HepG2 (cell line): ENCODE measurements around the gene ITGB2. TPM values are rescaled to one million over a fixed set of nuclear protein-coding genes. Genes with fewer than 3 reads are reported as not detected.
A peak's percentile ranks its signal among the peaks of the same experiment; 100 is the strongest.

ENCODE experiments used
- BRD4 ChIP-seq: sonication (generic); formaldehyde crosslinking; IDR thresholded peaks from 2 replicates; pipeline ENCODE4 v1.4.0; 2020; ENCODE audit warnings: missing genetic modification reagents
- CBX2 ChIP-seq, 2 experiments: fragments of 200-600 bp in 1 of 2; sonication (generic); formaldehyde crosslinking in 1 of 2; IDR thresholded peaks; 2 replicates each; pipeline versions ENCODE4 v1.7.0 to v1.8.1; 2018 to 2022; ENCODE audit warnings: low read depth in 2 of 2, low read length in 1 of 2, mild to moderate bottlenecking in 1 of 2, missing genetic modification reagents in 1 of 2
- CREM ChIP-seq, 2 experiments: sonication (generic) in 1 of 2; formaldehyde crosslinking in 1 of 2; IDR thresholded peaks; 2 replicates each; pipeline versions ENCODE4 v1.4.0 to v1.6.1; 2016 to 2020; ENCODE audit warnings: antibody characterized with exemption in 1 of 2, mild to moderate bottlenecking in 1 of 2, missing genetic modification reagents in 1 of 2
- DMAP1 ChIP-seq: IDR thresholded peaks from 2 replicates; pipeline ENCODE4 v1.6.1; 2016
- ELF3 ChIP-seq: IDR thresholded peaks from 2 replicates; pipeline ENCODE4 v1.6.1; 2016; ENCODE audit warnings: missing genetic modification reagents, missing compliant biosample characterization
- FOXO1 ChIP-seq: sonication (generic); formaldehyde crosslinking; IDR thresholded peaks from 2 replicates; pipeline ENCODE4 v1.4.0; 2020; ENCODE audit warnings: missing genetic modification reagents
- GPBP1L1 ChIP-seq: sonication (generic); formaldehyde crosslinking; IDR thresholded peaks from 2 replicates; pipeline ENCODE4 v1.5.0; 2020; ENCODE audit warnings: mild to moderate bottlenecking, missing genetic modification reagents
- HNF4A ChIP-seq: sonication (generic); formaldehyde crosslinking; IDR thresholded peaks from 2 replicates; pipeline ENCODE4 v1.4.0; 2020; ENCODE audit warnings: missing genetic modification reagents
- MLX ChIP-seq: IDR thresholded peaks from 2 replicates; pipeline ENCODE4 v1.6.1; 2016
- PPARG ChIP-seq: conservative IDR thresholded peaks from 2 replicates; pipeline ENCODE4 v1.6.1; 2016; ENCODE audit warnings: missing biosample characterization, missing genetic modification reagents
- SNAPC5 ChIP-seq: sonication (generic); formaldehyde crosslinking; IDR thresholded peaks from 2 replicates; pipeline ENCODE4 v1.8.1; 2023; ENCODE audit warnings: mild to moderate bottlenecking, missing genetic modification reagents, borderline replicate concordance
- TBX3 ChIP-seq: fragments of 450-650 bp; IDR thresholded peaks from 2 replicates; pipeline ENCODE4 v1.6.1; 2017; ENCODE audit warnings: antibody characterized with exemption, mild to moderate bottlenecking, inconsistent platforms, borderline replicate concordance
- ZBTB42 ChIP-seq: sonication (generic); formaldehyde crosslinking; IDR thresholded peaks from 2 replicates; pipeline ENCODE4 v1.5.0; 2020; ENCODE audit warnings: mild to moderate bottlenecking, missing genetic modification reagents
- ZNF180 ChIP-seq: sonication (generic); formaldehyde crosslinking; IDR thresholded peaks from 2 replicates; pipeline ENCODE4 v1.4.0; 2020; ENCODE audit warnings: low read depth, missing genetic modification reagents, borderline replicate concordance
- ZNF281 ChIP-seq: sonication (generic); formaldehyde crosslinking; IDR thresholded peaks from 2 replicates; pipeline ENCODE4 v1.4.0; 2020; ENCODE audit warnings: missing genetic modification reagents, borderline replicate concordance
- ZNF569 ChIP-seq: sonication (generic); formaldehyde crosslinking; IDR thresholded peaks from 2 replicates; pipeline ENCODE4 v1.5.0; 2020; ENCODE audit warnings: mild to moderate bottlenecking, missing genetic modification reagents, moderate library complexity, borderline replicate concordance
- ZNF710 ChIP-seq: sonication (generic); formaldehyde crosslinking; IDR thresholded peaks from 2 replicates; pipeline ENCODE4 v1.5.0; 2020; ENCODE audit warnings: mild to moderate bottlenecking, missing genetic modification reagents, borderline replicate concordance
- ZNF800 ChIP-seq: sonication (generic); formaldehyde crosslinking; IDR thresholded peaks from 2 replicates; pipeline ENCODE4 v1.4.0; 2020; ENCODE audit warnings: missing genetic modification reagents
- polyA plus RNA-seq, 8 experiments: library from polyadenylated mRNA; depleted of rRNA in 3 of 8; stranded (reverse) in 7 of 8; unstranded in 1 of 8; fragments of >200 nt; fragmentation: Illumina TruSeq in 4 of 8; extraction: Trizol in 4 of 8; gene quantifications; 2 replicates each; pipeline versions ENCODE4 v1.2.1 to v1.2.3, GENCODE V29; 2011 to 2016; ENCODE audit warnings: low read depth in 4 of 8, missing spikeins in 1 of 8, mixed read lengths in 1 of 8; ENCODE audit not compliant: insufficient read depth in 1 of 8
- total RNA-seq, 5 experiments: library from RNA; depleted of rRNA; stranded (reverse); fragments of >200 nt; fragmentation: Illumina TruSeq; extraction: Trizol; gene quantifications; 2 replicates each; pipeline ENCODE4 v1.2.3, GENCODE V29; 2016; ENCODE audit warnings: low read depth in 1 of 5

ITGB2 gene
- total and polyA plus RNA-seq, 2 of the 13 experiments (the other 11 are each of a cell fraction or from before 2014, with no cell fraction given), result 4.2 to 18.0 TPM

- peak; percentile 58 for TF ChIP-seq ZNF800 (CRISPR knock-in tag)
- peak; percentile 79 for TF ChIP-seq MLX (CRISPR knock-in tag)
- TF ChIP-seq ELF3 (CRISPR knock-in tag), result peak; percentile 97
- no peak for TF ChIP-seq ZNF180 (CRISPR knock-in tag)
- TF ChIP-seq ZNF569 (CRISPR knock-in tag), result no peak
- 0 out of 2 replicates have a peak, but pooled peaks have one; percentile 64 for TF ChIP-seq DMAP1 (CRISPR knock-in tag)
- no peak for TF ChIP-seq ZBTB42 (CRISPR knock-in tag)
- TF ChIP-seq TBX3, result peak; percentile 15; the same call in 1 of the 2 replicates
- no peak for TF ChIP-seq GPBP1L1 (CRISPR knock-in tag)
- TF ChIP-seq CREM (IDR thresholded peaks at IDR 0.05), result peak; percentile 45
- TF ChIP-seq CREM (CRISPR knock-in tag; IDR thresholded peaks at IDR 0.05), result no peak
- TF ChIP-seq BRD4 (CRISPR knock-in tag), result peak; percentile 83
- TF ChIP-seq CBX2 (IDR thresholded peaks at IDR 0.05; ENCODE audit: low read depth, low read length), result no peak
- no peak for TF ChIP-seq CBX2 (CRISPR knock-in tag; IDR thresholded peaks at IDR 0.05; ENCODE audit: low read depth)
- TF ChIP-seq ZNF281, result peak; percentile 66; the same call in 1 of the 2 replicates
- peak; percentile 78 for TF ChIP-seq FOXO1 (CRISPR knock-in tag)
- TF ChIP-seq PPARG (CRISPR knock-in tag), result peak; percentile 96
- TF ChIP-seq SNAPC5 (CRISPR knock-in tag), result no peak
- TF ChIP-seq ZNF710 (CRISPR knock-in tag), result peak; percentile 83
- peak; percentile 93 for TF ChIP-seq HNF4A (CRISPR knock-in tag)
Measured at GRCh38 chr21:44878053-44878982, 42.4 kb downstream of the ITGB2 start (continued).
